Lung (tissue), 12 donors: ENCODE data around the gene GPR55. TPM values are rescaled to one million over a fixed set of nuclear protein-coding genes. Genes with fewer than 3 reads are reported as not detected.

Experiments used
- ATAC-seq: fragments of 200-7000 bp; cut with Tn5 transposase; one replicate; pipeline ENCODE4 v1.9.1; 2020; ENCODE audit warnings: moderate number of reproducible peaks; ENCODE audit not compliant: insufficient read depth, low FRiP score
- DNase-seq, 3 donors: peaks; one replicate each; pipeline ENCODE4 v3.0.0-alpha.2; 2013 to 2017
- H3K27ac ChIP-seq, 2 donors: one replicate each; pipeline ENCODE4 v1.5.1; 2013; ENCODE audit warnings: mild to moderate bottlenecking in 2 of 2, moderate library complexity in 2 of 2, control low read depth in 1 of 2, inconsistent platforms in 1 of 2, low read depth in 1 of 2, low read length in 1 of 2
- H3K27me3 ChIP-seq, 3 donors: one replicate each; pipeline ENCODE4 v1.5.1; 2013; ENCODE audit warnings: low read length in 2 of 3; ENCODE audit not compliant: control insufficient read depth in 3 of 3, insufficient read depth in 3 of 3
- H3K36me3 ChIP-seq, 4 donors: one replicate each; pipeline ENCODE4 v1.5.1; 2013; ENCODE audit warnings: low read length in 4 of 4, mild to moderate bottlenecking in 1 of 4, moderate library complexity in 1 of 4; ENCODE audit not compliant: control insufficient read depth in 4 of 4, insufficient read depth in 4 of 4
- H3K4me1 ChIP-seq, 5 donors: one replicate each; pipeline ENCODE4 v1.5.1; 2013; ENCODE audit warnings: low read length in 5 of 5, mild to moderate bottlenecking in 2 of 5, moderate library complexity in 1 of 5; ENCODE audit not compliant: control insufficient read depth in 5 of 5, insufficient read depth in 5 of 5
- H3K4me3 ChIP-seq: one replicate; pipeline ENCODE4 v1.5.1; 2013; ENCODE audit warnings: mild to moderate bottlenecking, control low read depth, moderate library complexity
- H3K9ac ChIP-seq, 2 donors: one replicate each; pipeline ENCODE4 v1.5.1; 2013; ENCODE audit warnings: low read length in 2 of 2, control low read depth in 1 of 2; ENCODE audit not compliant: insufficient read depth in 1 of 2
- H3K9me3 ChIP-seq, 4 donors: one replicate each; pipeline ENCODE4 v1.5.1; 2013; ENCODE audit warnings: low read length in 3 of 4, mild to moderate bottlenecking in 1 of 4, moderate library complexity in 1 of 4; ENCODE audit not compliant: control insufficient read depth in 4 of 4, insufficient read depth in 3 of 4
- WGBS, 2 donors: extraction: QIAGEN DNeasy Blood & Tissue Kit; methylation state at CpG; one replicate each; pipeline ENCODE4 v1.1.7; 2013; 5-methylcytosine and 5-hydroxymethylcytosine counted together
- polyA plus RNA-seq, 2 donors: library from polyadenylated mRNA; stranded (reverse); fragments of 200-250 nt; gene quantifications; one replicate each; pipeline ENCODE4 v1.2.1, GENCODE V29; 2013
- total RNA-seq, 2 donors: library from RNA; depleted of rRNA in 1 of 2; stranded (reverse); fragments of >200 nt in 1 of 2; gene quantifications; one replicate each; pipeline ENCODE4 v1.2.1, GENCODE V29; 2014 to 2021
- TF ChIP-seq, protein P1 (sequence below): IDR thresholded peaks from 2 replicates; pipeline ENCODE4 v1.5.1; 2012; ENCODE audit warnings: mild to moderate bottlenecking; ENCODE audit errors: control extremely low read depth, extremely low read depth
- donor health status: control.
- donor health status: control.
- donor health status: Bipolar disorder and iron deficiency.
- donor health status: healthy.
- donor health status: DM: yes; HTN: yes; CAD: no.

GPR55 gene
- total and polyA plus RNA-seq, 4 donors, result 0.18 to 0.58 (median 0.29) TPM

- DNase-seq, result no peak
- Histone ChIP-seq H3K36me3 (no peaks in the 10 kb centered on the region), H3K27ac (no peak overlapping the region), H3K4me3 (no peak overlapping the region), H3K4me1 (no peaks in the 10 kb centered on the region), H3K9me3 (no peaks in the 10 kb centered on the region), H3K27me3 (peaks cover 0 to 6% (median 0%) of the 10 kb centered on the region in 3 donors), H3K9ac (no peak overlapping the region)
- ATAC-seq, result no peak
- TF ChIP-seq, protein P1, sequence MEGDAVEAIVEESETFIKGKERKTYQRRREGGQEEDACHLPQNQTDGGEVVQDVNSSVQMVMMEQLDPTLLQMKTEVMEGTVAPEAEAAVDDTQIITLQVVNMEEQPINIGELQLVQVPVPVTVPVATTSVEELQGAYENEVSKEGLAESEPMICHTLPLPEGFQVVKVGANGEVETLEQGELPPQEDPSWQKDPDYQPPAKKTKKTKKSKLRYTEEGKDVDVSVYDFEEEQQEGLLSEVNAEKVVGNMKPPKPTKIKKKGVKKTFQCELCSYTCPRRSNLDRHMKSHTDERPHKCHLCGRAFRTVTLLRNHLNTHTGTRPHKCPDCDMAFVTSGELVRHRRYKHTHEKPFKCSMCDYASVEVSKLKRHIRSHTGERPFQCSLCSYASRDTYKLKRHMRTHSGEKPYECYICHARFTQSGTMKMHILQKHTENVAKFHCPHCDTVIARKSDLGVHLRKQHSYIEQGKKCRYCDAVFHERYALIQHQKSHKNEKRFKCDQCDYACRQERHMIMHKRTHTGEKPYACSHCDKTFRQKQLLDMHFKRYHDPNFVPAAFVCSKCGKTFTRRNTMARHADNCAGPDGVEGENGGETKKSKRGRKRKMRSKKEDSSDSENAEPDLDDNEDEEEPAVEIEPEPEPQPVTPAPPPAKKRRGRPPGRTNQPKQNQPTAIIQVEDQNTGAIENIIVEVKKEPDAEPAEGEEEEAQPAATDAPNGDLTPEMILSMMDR, result no peak
- 77 to 87% methylated on average over 5 of the region's 5 CpGs for WGBS, 2 donors
Observed at GRCh38 chr2:230901006-230901405, 24.0 kb downstream of the GPR55 start.

- DNase-seq, result no peak
- Histone ChIP-seq H3K27ac (no peak overlapping the region), H3K36me3 (no peaks in the 10 kb centered on the region), H3K27me3 (peaks cover 0 to 6% (median 0%) of the 10 kb centered on the region in 3 donors), H3K9me3 (no peaks in the 10 kb centered on the region), H3K4me3 (no peak overlapping the region), H3K9ac (no peak overlapping the region), H3K4me1 (peaks cover 0 to under 1% (median 0%) of the 10 kb centered on the region in 5 donors)
- TF ChIP-seq, protein P1, result no peak
- ATAC-seq, result no peak
- WGBS, 2 donors, result 76 to 83% methylated on average over 10 of the region's 10 CpGs
Observed at GRCh38 chr2:230900336-230900995, 24.6 kb downstream of the GPR55 start.

DNA sequence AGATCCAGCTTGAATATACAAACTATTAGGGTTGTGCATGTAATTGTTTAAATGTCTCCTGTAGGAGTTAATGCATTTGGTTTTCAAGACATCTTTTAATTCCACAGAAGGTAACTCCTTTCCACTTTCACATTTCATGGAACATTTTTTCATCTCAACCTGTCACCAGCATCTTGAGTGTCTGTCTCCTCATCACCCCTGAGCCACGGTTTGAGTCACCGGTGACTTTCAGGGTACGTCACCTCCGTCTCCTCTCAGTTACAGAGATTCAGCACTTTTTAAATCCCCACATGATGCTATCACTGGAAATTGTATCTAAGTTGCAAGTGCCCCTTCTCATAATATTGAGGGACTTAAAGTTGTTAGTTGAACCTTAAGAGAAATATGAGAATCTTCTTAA, 25.3 kb downstream of the GPR55 start:
- H3K9ac ChIP-seq, result no peak overlapping the region
- DNase-seq, result no peak
- no peak for ATAC-seq
- peaks cover 0 to 6% (median 0%) of the 10 kb centered on the region in 3 donors for H3K27me3 ChIP-seq
- no peaks in the 10 kb centered on the region for H3K9me3 ChIP-seq
- no peak overlapping the region for H3K4me3 ChIP-seq
- WGBS, 2 donors, result 87 to 92% methylated on average over 4 of the region's 4 CpGs
- no peaks in the 10 kb centered on the region for H3K36me3 ChIP-seq
- peaks cover 0 to 2% (median 0%) of the 10 kb centered on the region in 5 donors for H3K4me1 ChIP-seq
- no peak overlapping the region for H3K27ac ChIP-seq
- TF ChIP-seq, protein P1, result no peak
